ENCODE results near the gene LSM14B.
A peak's percentile ranks its signal among the peaks of the same experiment; 100 is the strongest.

LSM14B gene

DNA sequence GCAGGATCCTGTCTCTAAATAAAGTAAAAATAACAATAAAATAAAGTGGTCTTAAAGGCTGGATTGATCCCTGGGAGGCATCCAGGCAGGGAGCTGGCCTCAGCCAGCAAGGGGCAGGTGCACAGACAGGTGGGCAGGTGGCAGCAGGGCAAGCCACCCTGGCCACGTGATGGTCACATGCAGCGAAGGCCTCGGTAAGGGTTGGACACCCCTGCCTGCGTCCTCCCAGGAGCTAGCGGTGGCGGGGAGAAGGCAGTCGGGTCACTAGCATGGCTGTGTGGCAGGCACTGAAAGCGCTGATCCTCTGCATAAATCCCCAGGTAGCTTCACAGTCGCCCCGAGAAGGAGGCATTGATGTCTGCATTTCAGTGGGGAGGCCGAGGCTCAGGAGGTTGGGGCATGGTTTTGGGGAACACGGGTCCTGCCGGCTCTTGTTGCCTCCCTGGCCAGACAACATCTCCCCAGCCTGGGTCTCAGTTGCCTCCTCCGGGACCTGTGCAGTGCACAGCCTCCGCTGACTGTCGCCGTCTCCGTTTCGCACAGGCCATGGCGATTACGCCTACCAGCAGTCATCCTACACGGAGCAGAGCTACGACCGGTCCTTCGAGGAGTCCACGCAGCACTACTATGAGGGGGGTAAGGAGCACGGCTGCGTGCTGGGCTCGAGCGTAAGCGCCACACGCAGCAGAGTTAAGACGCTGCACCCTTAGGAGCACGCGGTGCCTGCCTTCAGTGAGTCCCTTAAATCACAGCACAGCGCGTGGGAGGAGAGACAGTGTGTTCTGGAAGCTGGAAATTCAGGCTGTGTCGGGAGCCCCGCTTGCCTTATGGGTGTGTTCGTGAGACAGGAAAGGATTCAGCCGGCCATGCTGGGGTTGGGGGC lies 42.8 kb downstream of the LSM14B start:
- DNase-seq, result no peak

- DNase-seq, result no peak
Measured at GRCh38 chr20:62165762-62166399, 43.6 kb downstream of the LSM14B start.

GRCh38 chr20:62167474-62167873 lies 45.2 kb downstream of the LSM14B start:
- no peak for DNase-seq

DNA sequence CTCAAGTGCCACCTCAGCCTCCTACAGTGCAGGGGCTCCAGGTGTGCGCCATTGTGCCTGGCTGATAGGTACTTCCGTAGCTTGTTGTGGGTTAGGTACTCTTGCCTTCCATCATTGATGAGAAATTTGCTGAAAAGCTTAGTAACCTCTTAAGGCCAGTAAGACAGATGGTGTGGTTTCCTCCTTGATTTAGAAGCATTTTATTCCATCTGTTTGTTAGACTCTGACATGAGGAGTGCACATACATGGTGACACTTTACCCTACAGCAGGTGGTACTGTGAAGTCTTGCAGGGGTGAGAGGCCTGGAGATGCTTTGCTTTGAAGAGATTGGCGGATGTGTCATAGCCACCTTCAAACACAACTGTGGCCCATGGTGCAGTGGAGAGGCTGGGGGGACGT lies 45.8 kb downstream of the LSM14B start:
- no peak for DNase-seq

DNA sequence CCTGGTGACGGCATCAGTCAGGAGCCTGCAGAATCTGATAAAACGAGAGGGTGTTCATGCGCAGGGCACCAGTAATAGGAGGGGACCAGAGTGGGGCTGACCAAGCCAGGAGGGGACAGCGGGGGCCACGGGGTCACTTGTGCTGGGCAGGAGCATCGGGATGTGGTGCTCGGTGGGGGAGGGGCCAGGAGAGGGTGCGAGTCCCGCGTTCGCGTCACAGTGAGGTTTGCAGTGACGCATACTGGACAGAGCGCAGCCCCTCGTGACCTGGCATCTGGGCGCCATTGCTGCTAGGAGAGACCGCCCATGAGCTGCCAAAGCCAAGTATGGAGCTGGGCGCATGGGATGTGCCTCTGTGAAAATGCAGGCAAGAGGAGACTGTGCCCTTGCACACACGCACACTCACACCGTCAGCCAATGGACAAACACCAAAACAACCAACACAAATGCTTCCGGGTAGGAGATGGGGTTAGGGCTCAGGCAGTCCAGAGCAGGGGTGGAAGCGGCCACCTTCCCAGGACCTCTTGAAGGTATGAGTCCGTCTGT lies 46.7 kb downstream of the LSM14B start:
- DNase-seq, result no peak

GRCh38 chr20:62170536-62170935 lies 48.3 kb downstream of the LSM14B start:
- no peak for DNase-seq

- no peak for DNase-seq
Measured at GRCh38 chr20:62171245-62171644, 49.0 kb downstream of the LSM14B start.

DNA sequence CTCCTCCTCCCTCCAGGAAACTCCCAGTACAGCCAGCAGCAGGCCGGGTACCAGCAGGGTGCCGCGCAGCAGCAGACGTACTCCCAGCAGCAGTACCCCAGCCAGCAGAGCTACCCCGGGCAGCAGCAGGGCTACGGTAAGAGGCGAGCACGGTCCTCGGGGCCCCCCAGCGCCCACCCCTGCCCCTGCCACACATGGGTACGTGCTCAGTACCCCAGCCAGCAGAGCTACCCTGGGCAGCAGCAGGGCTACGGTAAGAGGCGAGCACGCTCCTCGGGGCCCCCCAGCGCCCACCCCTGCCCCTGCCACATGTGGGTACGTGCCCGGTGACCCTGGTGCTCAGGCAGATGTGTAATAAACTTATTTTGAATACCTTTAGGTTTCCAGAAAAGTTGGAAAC lies 50.4 kb downstream of the LSM14B start:
- no peak for DNase-seq

DNA sequence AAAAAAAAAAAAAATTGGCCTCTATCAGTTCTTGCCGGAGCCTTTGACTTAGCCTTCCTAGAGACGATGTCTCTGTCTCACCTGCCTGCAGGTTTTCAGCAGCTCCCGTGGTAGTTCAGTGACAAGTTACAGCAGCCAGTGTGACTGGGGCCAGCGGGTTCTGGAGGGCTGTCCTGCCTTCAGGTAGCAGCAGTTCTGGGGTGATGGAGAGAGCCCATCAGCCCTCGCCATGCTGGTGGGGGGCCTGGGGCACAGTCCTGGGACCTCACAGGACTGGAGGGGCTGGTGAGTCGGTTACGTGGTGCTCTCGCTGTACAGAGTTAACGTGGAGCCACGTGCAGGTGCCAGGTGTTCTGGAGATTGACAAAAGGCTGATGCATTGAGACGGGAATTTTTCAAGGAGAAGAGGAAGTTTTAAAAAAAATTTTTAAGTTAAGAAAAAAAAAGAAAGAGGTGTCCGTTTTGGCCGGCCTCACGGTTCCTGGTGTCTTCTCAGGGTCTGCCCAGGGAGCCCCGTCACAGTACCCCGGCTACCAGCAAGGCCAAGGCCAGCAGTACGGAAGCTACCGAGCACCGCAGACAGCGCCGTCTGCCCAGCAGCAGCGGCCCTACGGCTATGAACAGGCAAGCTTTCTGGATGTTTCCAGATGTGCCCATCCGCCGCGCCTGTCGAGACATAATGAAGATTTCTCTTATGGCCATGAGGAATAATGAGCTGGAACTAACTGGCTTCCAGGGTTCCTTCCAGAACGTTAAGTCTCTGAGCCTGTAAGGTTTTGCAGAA lies 51.9 kb downstream of the LSM14B start:
- DNase-seq, result no peak

DNA sequence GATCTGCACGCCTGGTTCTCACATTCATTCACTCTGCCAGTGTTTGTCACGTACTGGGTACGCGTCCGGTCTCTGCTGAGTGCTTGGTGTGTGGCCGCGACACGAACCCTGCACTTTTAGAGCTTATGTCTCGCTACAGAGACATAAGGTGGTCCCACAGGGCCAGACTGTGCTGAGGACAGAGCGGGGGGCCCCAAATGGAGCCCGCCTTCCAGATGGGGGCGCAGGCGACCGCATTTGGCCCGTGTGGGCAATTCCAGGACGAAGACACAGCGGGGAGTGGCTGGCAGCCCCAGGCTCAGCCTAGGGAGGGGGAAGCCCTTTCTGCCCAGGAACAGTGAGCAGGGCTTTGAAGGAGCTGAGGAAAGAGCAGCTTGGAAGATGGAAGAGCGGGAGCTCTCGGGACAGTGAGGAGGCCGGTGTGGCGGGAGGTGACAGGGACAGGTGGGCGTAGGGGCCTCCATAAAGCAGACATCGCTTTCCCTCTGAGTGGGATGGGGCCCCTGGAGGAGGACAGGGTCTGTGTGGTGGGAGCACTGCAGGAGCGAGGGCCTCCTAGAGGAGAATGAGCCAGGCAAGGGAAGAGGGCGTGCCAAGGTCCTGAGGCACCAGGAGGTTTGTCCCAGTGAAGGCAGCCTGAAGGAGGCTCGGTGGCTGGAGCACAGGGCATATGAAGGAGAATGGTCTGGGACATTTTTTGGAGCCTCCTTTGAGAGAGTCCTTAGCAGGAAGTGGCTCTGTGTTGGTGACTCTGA lies 52.8 kb downstream of the LSM14B start:
- no peak for DNase-seq

DNA sequence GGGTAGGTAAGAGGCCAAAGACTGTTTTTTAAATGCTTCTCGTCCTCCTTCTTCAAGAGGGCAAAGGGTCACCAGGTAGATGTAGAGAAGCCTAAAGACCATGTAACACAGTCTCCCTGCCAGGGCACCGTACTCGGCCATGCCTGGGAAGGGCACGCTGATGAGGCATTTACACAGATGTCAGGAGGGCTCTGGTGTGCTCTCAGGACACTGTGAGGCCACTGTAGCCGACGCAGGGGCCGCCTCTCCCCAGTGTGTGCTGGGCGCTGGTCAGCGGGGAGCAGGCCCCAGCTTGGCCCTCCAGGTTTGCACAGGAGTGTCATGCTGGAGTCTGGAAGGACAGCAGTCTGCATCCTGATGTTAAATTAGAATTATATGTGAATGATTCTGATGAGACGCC lies 53.4 kb downstream of the LSM14B start:
- DNase-seq, result no peak

DNA sequence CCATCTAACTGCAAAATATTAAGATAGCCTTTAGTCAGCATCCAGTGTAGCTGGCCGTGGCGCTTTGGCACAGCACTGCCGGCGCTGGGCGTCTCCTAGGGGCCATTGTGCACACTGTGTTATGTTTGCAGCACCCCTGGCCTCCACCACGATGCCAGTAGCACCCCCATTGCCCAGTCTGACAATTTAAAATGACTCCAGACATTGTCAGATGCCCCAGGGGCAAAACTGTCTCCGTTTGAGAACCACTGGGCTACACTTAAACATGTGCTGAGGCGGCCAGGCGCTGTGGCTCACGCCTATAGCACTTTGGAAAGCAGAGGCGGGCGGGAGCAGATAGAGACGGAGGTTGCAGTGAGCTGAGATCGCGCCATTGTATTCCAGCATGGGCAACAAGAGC lies 54.6 kb downstream of the LSM14B start:
- no peak for DNase-seq

GRCh38 chr20:62177307-62177706 lies 55.0 kb downstream of the LSM14B start:
- DNase-seq, result no peak

DNA sequence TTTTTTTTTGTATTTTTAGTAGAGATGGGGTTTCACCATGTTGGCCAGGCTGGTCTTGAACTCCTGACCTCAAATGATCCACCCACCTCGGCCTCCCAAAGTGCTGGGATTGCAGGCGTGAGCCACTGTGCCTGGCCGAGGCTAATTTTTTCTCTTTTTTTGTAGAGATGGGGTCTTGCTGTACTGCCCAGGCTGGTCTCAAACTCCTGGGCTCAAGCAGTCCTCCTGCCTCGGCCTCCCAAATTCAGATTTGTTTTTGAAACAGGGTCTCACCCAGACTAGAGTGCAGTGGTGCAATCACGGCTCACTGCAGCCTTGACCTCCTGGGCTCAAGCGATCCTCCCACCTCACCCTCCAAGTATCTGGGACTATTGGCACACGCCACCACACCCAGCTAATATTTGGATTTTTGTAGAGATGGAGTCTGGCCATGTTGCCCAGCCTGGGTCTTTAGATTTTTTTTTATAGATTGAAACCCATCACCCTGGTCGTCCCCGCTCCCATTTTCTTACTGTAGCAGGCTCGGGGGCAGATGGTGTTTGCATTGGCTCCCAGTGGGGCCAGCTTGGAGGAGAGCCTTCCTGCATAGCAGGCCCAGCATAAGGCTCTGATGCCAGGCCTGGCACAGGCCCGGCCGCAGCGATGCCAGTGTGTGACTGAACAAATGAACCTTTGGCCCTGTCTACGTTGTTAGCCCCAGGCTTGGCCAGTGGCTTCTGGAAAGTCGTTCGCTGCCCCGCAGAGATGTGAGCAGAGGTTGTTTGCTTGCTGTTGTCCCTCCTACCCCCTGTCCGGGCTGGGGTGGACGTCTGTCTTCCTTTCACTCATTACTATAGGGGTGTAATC lies 56.3 kb downstream of the LSM14B start:
- no peak for DNase-seq

GRCh38 chr20:62179162-62179504 lies 56.9 kb downstream of the LSM14B start:
- no peak for DNase-seq

- no peak for DNase-seq
Measured at GRCh38 chr20:62181808-62182207, 59.5 kb downstream of the LSM14B start.

GRCh38 chr20:62182469-62183425 lies 60.5 kb downstream of the LSM14B start, which contains the start of gene MTG2:
Gene MTG2 (plus strand): TSS chr20:62183028. CDS start chr20:62193421, 10,393 bp downstream.
- peak; percentile 96 to 97 for DNase-seq

DNA sequence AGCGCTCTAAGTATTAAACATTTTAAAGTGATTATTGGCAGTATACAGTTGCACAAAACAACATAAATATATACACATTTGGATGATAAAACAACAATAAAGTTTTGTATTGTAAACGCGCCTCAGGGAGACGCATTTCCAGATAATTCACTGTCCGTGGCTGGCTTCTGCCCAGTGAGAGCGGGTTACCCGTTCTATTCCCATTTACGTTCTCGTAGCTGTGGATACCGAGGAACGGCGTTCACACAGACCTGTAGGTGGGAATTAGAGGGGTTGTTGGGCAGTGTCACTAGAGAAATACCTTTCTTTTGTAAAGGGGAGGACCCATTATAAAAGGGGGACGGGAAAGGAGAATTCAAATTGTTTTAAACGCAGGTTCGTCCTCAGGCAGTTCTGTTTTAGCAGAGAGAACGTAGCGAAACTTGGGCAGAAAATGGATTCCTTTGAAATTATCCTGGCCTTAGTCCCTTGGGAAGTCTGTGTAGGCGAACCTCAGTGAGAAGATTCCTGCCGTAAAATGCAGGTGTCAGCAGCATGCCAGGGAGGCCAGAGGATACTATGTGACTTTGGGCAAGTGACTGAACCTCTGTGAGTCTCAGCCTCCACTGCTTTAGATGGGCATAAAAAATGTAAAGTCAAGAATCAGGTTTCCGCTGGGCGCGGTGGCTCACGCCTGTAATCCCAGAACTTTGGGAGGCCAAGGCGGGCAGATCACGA lies 61.3 kb downstream of the LSM14B start:
- no peak for DNase-seq

All from SW 1271 (cell line).